Stomach (tissue), 4 donors: Measurements from ENCODE around the gene ANKRD44.
"Not testable (repeated sequence)": the region's sequence is repeated elsewhere in the genome, so short reads cannot be mapped to it uniquely, and the experiment has no call there.

Experiments
- POLR2A ChIP-seq, 4 donors: fragments of 450-650 bp; IDR thresholded peaks; one replicate each; pipeline ENCODE4 v1.6.1; 2016; ENCODE audit warnings: antibody characterized with exemption in 4 of 4, control low read depth in 2 of 4, mild to moderate bottlenecking in 1 of 4, moderate library complexity in 1 of 4
- POLR2AphosphoS5 ChIP-seq, 3 donors: sonication (generic); formaldehyde crosslinking; IDR thresholded peaks; one replicate each; pipeline ENCODE4 v1.6.1; 2016; ENCODE audit warnings: antibody characterized with exemption in 3 of 3
- TF ChIP-seq, protein P1 (sequence below), 7 experiments: fragments of 450-650 bp in 4 of 7; fragments of 200-600 bp in 3 of 7; sonication (generic) in 3 of 7; IDR thresholded peaks; one replicate each; pipeline ENCODE4 v1.5.1; 2016 to 2019; ENCODE audit warnings: antibody characterized with exemption in 7 of 7, control low read depth in 2 of 7, mild to moderate bottlenecking in 1 of 7

DNA sequence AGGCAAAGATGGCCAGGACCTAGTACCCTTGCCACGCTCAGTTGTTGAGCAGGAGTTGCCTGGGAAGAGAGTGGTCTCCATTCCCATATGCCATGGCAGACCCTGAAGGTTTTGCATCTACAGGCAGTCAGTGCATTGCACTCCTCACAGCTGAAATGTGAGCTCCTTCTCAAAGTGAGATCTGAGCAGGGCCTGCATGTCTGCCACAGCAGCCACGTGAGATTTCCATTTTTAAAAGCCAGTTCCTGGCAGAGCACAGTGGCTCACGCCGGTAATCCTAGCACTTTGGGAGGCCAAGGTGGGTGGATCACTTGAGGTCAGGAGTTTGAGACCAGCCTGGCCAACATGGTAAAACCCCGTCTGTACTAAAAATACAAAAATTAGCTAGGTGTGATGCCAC, 33.4 kb upstream of the ANKRD44 start:
- TF ChIP-seq, protein P1, sequence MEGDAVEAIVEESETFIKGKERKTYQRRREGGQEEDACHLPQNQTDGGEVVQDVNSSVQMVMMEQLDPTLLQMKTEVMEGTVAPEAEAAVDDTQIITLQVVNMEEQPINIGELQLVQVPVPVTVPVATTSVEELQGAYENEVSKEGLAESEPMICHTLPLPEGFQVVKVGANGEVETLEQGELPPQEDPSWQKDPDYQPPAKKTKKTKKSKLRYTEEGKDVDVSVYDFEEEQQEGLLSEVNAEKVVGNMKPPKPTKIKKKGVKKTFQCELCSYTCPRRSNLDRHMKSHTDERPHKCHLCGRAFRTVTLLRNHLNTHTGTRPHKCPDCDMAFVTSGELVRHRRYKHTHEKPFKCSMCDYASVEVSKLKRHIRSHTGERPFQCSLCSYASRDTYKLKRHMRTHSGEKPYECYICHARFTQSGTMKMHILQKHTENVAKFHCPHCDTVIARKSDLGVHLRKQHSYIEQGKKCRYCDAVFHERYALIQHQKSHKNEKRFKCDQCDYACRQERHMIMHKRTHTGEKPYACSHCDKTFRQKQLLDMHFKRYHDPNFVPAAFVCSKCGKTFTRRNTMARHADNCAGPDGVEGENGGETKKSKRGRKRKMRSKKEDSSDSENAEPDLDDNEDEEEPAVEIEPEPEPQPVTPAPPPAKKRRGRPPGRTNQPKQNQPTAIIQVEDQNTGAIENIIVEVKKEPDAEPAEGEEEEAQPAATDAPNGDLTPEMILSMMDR (IDR thresholded peaks at IDR 0.05): not testable (repeated sequence)
- not testable (repeated sequence) for TF ChIP-seq POLR2A, POLR2AphosphoS5 (IDR thresholded peaks at IDR 0.05)
